CD4-positive, alpha-beta T cell (primary cell): ENCODE results near the gene RIMS3. TPM values are rescaled to one million over a fixed set of nuclear protein-coding genes. Genes with fewer than 3 reads are reported as not detected.

Experiments
- ATAC-seq: fragments of 200-7000 bp; cut with Tn5 transposase; one replicate; pipeline ENCODE4 v1.10.0; 2022; ENCODE audit warnings: mild to moderate bottlenecking; ENCODE audit not compliant: poor library complexity
- CTCF ChIA-PET: fragments of 350-600 bp; sonication (Branson Sonifier 250); formaldehyde crosslinking; loops from one replicate; lab custom pipeline; 2021; ENCODE audit warnings: antibody characterized with exemption, inconsistent platforms; lab: Charles Lee
- POLR2A ChIA-PET: fragments of 350-600 bp; sonication (Branson Sonifier 250); formaldehyde crosslinking; loops from one replicate; lab custom pipeline; 2021; ENCODE audit warnings: antibody characterized with exemption, inconsistent platforms; lab: Charles Lee
- DNase-seq, 14 experiments: peaks; one replicate each; pipeline ENCODE4 v3.0.0-alpha.2; 2013 to 2020; ENCODE audit warnings: mixed read lengths in 2 of 14
- H3K27ac ChIP-seq, 2 donors: one replicate each; pipeline versions ENCODE4 v1.5.1 to v1.7.0; 2013; ENCODE audit warnings: low read length in 2 of 2, low read depth in 1 of 2, mild to moderate bottlenecking in 1 of 2
- H3K27me3 ChIP-seq, 2 experiments: 1 replicate in 1 of 2; 2 replicates in 1 of 2; pipeline versions ENCODE4 v1.6.1 to v1.7.0; 2013; ENCODE audit warnings: low read length in 2 of 2, control low read depth in 1 of 2, mild to moderate bottlenecking in 1 of 2, moderate library complexity in 1 of 2; ENCODE audit not compliant: insufficient read depth in 2 of 2, control insufficient read depth in 1 of 2
- H3K36me3 ChIP-seq: one replicate; pipeline ENCODE4 v1.6.1; 2013; ENCODE audit warnings: low read length, control low read depth; ENCODE audit not compliant: insufficient read depth
- H3K4me1 ChIP-seq: one replicate; pipeline ENCODE4 v1.6.1; 2013; ENCODE audit warnings: low read length, control low read depth; ENCODE audit not compliant: insufficient read depth
- H3K4me3 ChIP-seq: one replicate; pipeline ENCODE4 v1.5.1; 2013; ENCODE audit warnings: mild to moderate bottlenecking, low read length, moderate library complexity
- H3K9me3 ChIP-seq, 2 experiments: 1 replicate in 1 of 2; 2 replicates in 1 of 2; pipeline versions ENCODE4 v1.6.1 to v1.7.0; 2013; ENCODE audit warnings: low read length in 2 of 2, mild to moderate bottlenecking in 2 of 2, control low read depth in 1 of 2, moderate library complexity in 1 of 2; ENCODE audit not compliant: control insufficient read depth in 1 of 2, insufficient read depth in 1 of 2
- H3K27ac Mint-ChIP-seq: one replicate; pipeline ENCODE4 v1.8.0; 2020; ENCODE audit warnings: mixed read lengths
- H3K27me3 Mint-ChIP-seq: one replicate; pipeline ENCODE4 v1.8.0; 2021; ENCODE audit warnings: mixed read lengths
- H3K36me3 Mint-ChIP-seq: one replicate; pipeline ENCODE4 v1.8.0; 2021; ENCODE audit warnings: low read depth, mixed read lengths
- H3K4me1 Mint-ChIP-seq: one replicate; pipeline ENCODE4 v1.8.0; 2021; ENCODE audit warnings: low read depth, mixed read lengths
- H3K4me3 Mint-ChIP-seq: one replicate; pipeline ENCODE4 v1.8.0; 2020; ENCODE audit warnings: mild to moderate bottlenecking, mixed read lengths
- H3K9me3 Mint-ChIP-seq: one replicate; pipeline ENCODE4 v1.8.0; 2020; ENCODE audit warnings: mixed read lengths
- CTCF ChIP-seq: fragments of 200-600 bp; IDR thresholded peaks from one replicate; pipeline ENCODE4 v1.8.0; 2022; ENCODE audit warnings: antibody characterized with exemption, mild to moderate bottlenecking
- intact Hi-C, 2 experiments: fragments of 100-400 bp; cut with DNase I in 1 of 2; cut with micrococcal nuclease in 1 of 2; formaldehyde crosslinking; loops; one replicate each; pipeline versions ENCODE4 v1.15.1 to v1.9.0; 2023 to 2025; cut with DNase I, micrococcal nuclease
- total RNA-seq, 174 experiments: library from RNA in 2 of 174; stranded (reverse) in 2 of 174; gene quantifications; one replicate each; pipeline ENCODE4 v1.2.3 and lab custom pipeline; 2021 to 2026

The RIMS3 gene
- total RNA-seq, 2 experiments from 2014 or later: 0.99 to 1.1 TPM

- intact Hi-C loops: loop anchor here in 1 of 2 experiments (10.0 kb wide), 1 partner anchor 692 kb away; no protein-coding TSS in a partner anchor
- ChIA-PET POLR2A (interaction anchor here (5.5 kb wide), 1 partner anchor 29 kb away, joined by 34 read pairs; the partner anchor contains the start of gene NFYC), CTCF (no interaction called here)
- H3K36me3 ChIP-seq: no peaks in the 10 kb centered on the region
- no peak overlapping the region for H3K4me3 ChIP-seq
- ATAC-seq: no peak
- no peaks in the 10 kb centered on the region for H3K9me3 ChIP-seq
- peaks cover 22% of the 10 kb centered on the region for H3K4me1 Mint-ChIP-seq
- no peaks in the 10 kb centered on the region for H3K27me3 Mint-ChIP-seq
- H3K27ac ChIP-seq: no peak overlapping the region
- no peak for TF ChIP-seq CTCF
- H3K27ac Mint-ChIP-seq: no peak overlapping the region
- peaks cover 3% of the 10 kb centered on the region for H3K36me3 Mint-ChIP-seq
- H3K27me3 ChIP-seq: no peaks in the 10 kb centered on the region
- H3K4me3 Mint-ChIP-seq: peak overlapping the region; percentile 77
- peaks cover 19% of the 10 kb centered on the region for H3K4me1 ChIP-seq
- H3K9me3 Mint-ChIP-seq: no peaks in the 10 kb centered on the region
- peak in 2 of 14 experiments; percentile 16 to 21 for DNase-seq
Measured at GRCh38 chr1:40662864-40663263, 2.6 kb downstream of the RIMS3 start.

- peaks cover 18% of the 10 kb centered on the region for H3K4me1 Mint-ChIP-seq
- H3K27ac ChIP-seq: no peak overlapping the region
- H3K27ac Mint-ChIP-seq: no peak overlapping the region
- H3K9me3 ChIP-seq: no peaks in the 10 kb centered on the region
- intact Hi-C loops: loop anchor here in 1 of 2 experiments (10.0 kb wide), 1 partner anchor 693 kb away; no protein-coding TSS in a partner anchor
- DNase-seq (no peak), ATAC-seq (no peak)
- no peaks in the 10 kb centered on the region for H3K27me3 ChIP-seq
- H3K9me3 Mint-ChIP-seq: no peaks in the 10 kb centered on the region
- no peaks in the 10 kb centered on the region for H3K36me3 ChIP-seq
- ChIA-PET CTCF (interaction anchor here (0.6 kb wide), 1 partner anchor 22 kb away, joined by 3 read pairs; no protein-coding TSS in a partner anchor), POLR2A (interaction anchor here (5.5 kb wide), 1 partner anchor 30 kb away, joined by 34 read pairs; the partner anchor contains the start of gene NFYC)
- H3K4me3 ChIP-seq: no peak overlapping the region
- peaks cover 3% of the 10 kb centered on the region for H3K36me3 Mint-ChIP-seq
- H3K27me3 Mint-ChIP-seq: no peaks in the 10 kb centered on the region
- no peak overlapping the region for H3K4me3 Mint-ChIP-seq
- TF ChIP-seq CTCF: no peak
- peaks cover 19% of the 10 kb centered on the region for H3K4me1 ChIP-seq
Measured at GRCh38 chr1:40662151-40662550, 3.3 kb downstream of the RIMS3 start.

- no peak for TF ChIP-seq CTCF
- peaks cover 19% of the 10 kb centered on the region for H3K4me1 ChIP-seq
- Mint-ChIP-seq H3K4me1 (peaks cover 17% of the 10 kb centered on the region), H3K27ac (no peak overlapping the region), H3K9me3 (no peaks in the 10 kb centered on the region), H3K4me3 (no peak overlapping the region), H3K27me3 (no peaks in the 10 kb centered on the region), H3K36me3 (peaks cover 3% of the 10 kb centered on the region)
- POLR2A ChIA-PET: interaction anchor here (5.5 kb wide), 1 partner anchor 30 kb away, joined by 34 read pairs; the partner anchor contains the start of gene NFYC
- H3K9me3 ChIP-seq: no peaks in the 10 kb centered on the region
- no peak overlapping the region for H3K27ac ChIP-seq
- DNase-seq (no peak), ATAC-seq (no peak)
- no peak overlapping the region for H3K4me3 ChIP-seq
- no peaks in the 10 kb centered on the region for H3K27me3 ChIP-seq
- CTCF ChIA-PET: interaction anchor here (0.6 kb wide), 1 partner anchor 21 kb away, joined by 3 read pairs; no protein-coding TSS in a partner anchor
- H3K36me3 ChIP-seq: no peaks in the 10 kb centered on the region
- intact Hi-C loops: loop anchor here in 1 of 2 experiments (10.0 kb wide), 1 partner anchor 693 kb away; no protein-coding TSS in a partner anchor
Measured at GRCh38 chr1:40661678-40662077, 3.8 kb downstream of the RIMS3 start.
